Ascending aorta (tissue), 2 donors: Measurements from ENCODE around the gene CACNG5. TPM values are rescaled to one million over a fixed set of nuclear protein-coding genes. Genes with fewer than 3 reads are reported as not detected.

Experiments
- DNase-seq, 2 donors: peaks; one replicate each; pipeline ENCODE4 v3.0.0-alpha.2; 2019; ENCODE audit warnings: low spot score in 2 of 2
- H3K27ac ChIP-seq, 2 donors: fragments of 200-600 bp; sonication (generic); one replicate each; pipeline ENCODE4 v1.5.1; 2016 to 2017; ENCODE audit warnings: mild to moderate bottlenecking in 1 of 2
- H3K27me3 ChIP-seq: fragments of 200-600 bp; sonication (generic); one replicate; pipeline ENCODE4 v1.5.1; 2017
- H3K36me3 ChIP-seq, 2 donors: fragments of 200-600 bp; sonication (generic); one replicate each; pipeline ENCODE4 v1.5.1; 2016
- H3K4me1 ChIP-seq, 2 donors: fragments of 200-600 bp; sonication (generic); one replicate each; pipeline ENCODE4 v1.5.1; 2016 to 2017; ENCODE audit warnings: mild to moderate bottlenecking in 1 of 2
- H3K4me3 ChIP-seq, 2 donors: fragments of 200-600 bp; sonication (generic); one replicate each; pipeline ENCODE4 v1.5.1; 2016 to 2017; ENCODE audit warnings: mild to moderate bottlenecking in 1 of 2
- H3K9me3 ChIP-seq, 2 donors: fragments of 200-600 bp; sonication (generic); one replicate each; pipeline ENCODE4 v1.5.1; 2016
- intact Hi-C: fragments of 100-400 bp; cut with DNase I; formaldehyde crosslinking; loops from one replicate; pipeline ENCODE4 v1.15.1; 2023
- total RNA-seq: library from RNA; depleted of rRNA; stranded (reverse); fragments of >200 nt; gene quantifications from one replicate; pipeline ENCODE4 v1.1.0, GENCODE V29; 2016
- TF ChIP-seq, protein P1 (sequence below), 3 experiments: fragments of 200-600 bp in 2 of 3; fragments of 450-650 bp in 1 of 3; sonication (generic) in 2 of 3; IDR thresholded peaks; one replicate each; pipeline ENCODE4 v1.5.1; 2016 to 2019; ENCODE audit warnings: antibody characterized with exemption in 3 of 3, mild to moderate bottlenecking in 1 of 3, moderate library complexity in 1 of 3

CACNG5 gene
- total RNA-seq, 1 donor from 2014 or later, result not detected

GRCh38 chr17:66803474-66803951 lies 31.4 kb upstream of the CACNG5 start:
- TF ChIP-seq, protein P1, sequence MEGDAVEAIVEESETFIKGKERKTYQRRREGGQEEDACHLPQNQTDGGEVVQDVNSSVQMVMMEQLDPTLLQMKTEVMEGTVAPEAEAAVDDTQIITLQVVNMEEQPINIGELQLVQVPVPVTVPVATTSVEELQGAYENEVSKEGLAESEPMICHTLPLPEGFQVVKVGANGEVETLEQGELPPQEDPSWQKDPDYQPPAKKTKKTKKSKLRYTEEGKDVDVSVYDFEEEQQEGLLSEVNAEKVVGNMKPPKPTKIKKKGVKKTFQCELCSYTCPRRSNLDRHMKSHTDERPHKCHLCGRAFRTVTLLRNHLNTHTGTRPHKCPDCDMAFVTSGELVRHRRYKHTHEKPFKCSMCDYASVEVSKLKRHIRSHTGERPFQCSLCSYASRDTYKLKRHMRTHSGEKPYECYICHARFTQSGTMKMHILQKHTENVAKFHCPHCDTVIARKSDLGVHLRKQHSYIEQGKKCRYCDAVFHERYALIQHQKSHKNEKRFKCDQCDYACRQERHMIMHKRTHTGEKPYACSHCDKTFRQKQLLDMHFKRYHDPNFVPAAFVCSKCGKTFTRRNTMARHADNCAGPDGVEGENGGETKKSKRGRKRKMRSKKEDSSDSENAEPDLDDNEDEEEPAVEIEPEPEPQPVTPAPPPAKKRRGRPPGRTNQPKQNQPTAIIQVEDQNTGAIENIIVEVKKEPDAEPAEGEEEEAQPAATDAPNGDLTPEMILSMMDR (IDR thresholded peaks at IDR 0.05), result no peak
- no peak overlapping the region for H3K27ac ChIP-seq
- H3K9me3 ChIP-seq, result no peaks in the 10 kb centered on the region
- no peaks in the 10 kb centered on the region for H3K27me3 ChIP-seq
- H3K4me3 ChIP-seq, result no peak overlapping the region
- no peaks in the 10 kb centered on the region for H3K4me1 ChIP-seq
- intact Hi-C loops, result no loop called here
- no peaks in the 10 kb centered on the region for H3K36me3 ChIP-seq
- DNase-seq, result peak in 1 of 2 donors; percentile 51

DNA sequence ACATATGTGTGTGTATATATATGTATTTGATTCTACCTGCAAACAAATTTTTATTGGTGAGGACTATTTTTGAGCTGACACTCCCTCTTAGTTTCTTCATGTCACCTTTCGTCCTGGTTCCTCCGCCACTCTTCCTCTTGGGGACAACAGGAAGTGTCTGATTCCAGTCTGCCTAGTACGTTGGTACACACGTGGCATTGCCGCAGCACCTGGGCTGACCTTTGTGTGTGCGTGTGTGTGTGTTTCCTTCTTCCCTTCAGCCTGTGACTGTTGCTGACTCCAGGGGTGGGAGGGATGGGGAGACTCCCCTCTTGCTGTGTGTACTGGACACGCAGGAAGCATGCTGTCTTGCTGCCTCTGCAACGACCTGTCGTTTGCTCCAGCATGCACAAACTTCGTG lies 29.4 kb upstream of the CACNG5 start:
- Histone ChIP-seq H3K4me1 (no peaks in the 10 kb centered on the region), H3K9me3 (no peaks in the 10 kb centered on the region), H3K27ac (no peak overlapping the region), H3K4me3 (no peak overlapping the region), H3K27me3 (no peaks in the 10 kb centered on the region), H3K36me3 (no peaks in the 10 kb centered on the region)
- no peak for DNase-seq
- intact Hi-C loops, result no loop called here
- TF ChIP-seq, protein P1 (IDR thresholded peaks at IDR 0.05), result no peak

GRCh38 chr17:66807182-66807581 lies 27.7 kb upstream of the CACNG5 start:
- no peak overlapping the region for H3K27ac ChIP-seq
- intact Hi-C loops, result no loop called here
- no peaks in the 10 kb centered on the region for H3K9me3 ChIP-seq
- no peaks in the 10 kb centered on the region for H3K4me1 ChIP-seq
- no peaks in the 10 kb centered on the region for H3K36me3 ChIP-seq
- H3K27me3 ChIP-seq, result no peaks in the 10 kb centered on the region
- no peak for DNase-seq
- no peak overlapping the region for H3K4me3 ChIP-seq
- TF ChIP-seq, protein P1 (IDR thresholded peaks at IDR 0.05), result no peak

GRCh38 chr17:66809408-66809807 lies 25.5 kb upstream of the CACNG5 start:
- DNase-seq, result no peak
- Histone ChIP-seq H3K4me1 (no peaks in the 10 kb centered on the region), H3K27ac (no peak overlapping the region), H3K4me3 (no peak overlapping the region), H3K27me3 (no peaks in the 10 kb centered on the region), H3K9me3 (no peaks in the 10 kb centered on the region), H3K36me3 (no peaks in the 10 kb centered on the region)
- intact Hi-C loops, result no loop called here
- TF ChIP-seq, protein P1 (IDR thresholded peaks at IDR 0.05), result no peak

DNA sequence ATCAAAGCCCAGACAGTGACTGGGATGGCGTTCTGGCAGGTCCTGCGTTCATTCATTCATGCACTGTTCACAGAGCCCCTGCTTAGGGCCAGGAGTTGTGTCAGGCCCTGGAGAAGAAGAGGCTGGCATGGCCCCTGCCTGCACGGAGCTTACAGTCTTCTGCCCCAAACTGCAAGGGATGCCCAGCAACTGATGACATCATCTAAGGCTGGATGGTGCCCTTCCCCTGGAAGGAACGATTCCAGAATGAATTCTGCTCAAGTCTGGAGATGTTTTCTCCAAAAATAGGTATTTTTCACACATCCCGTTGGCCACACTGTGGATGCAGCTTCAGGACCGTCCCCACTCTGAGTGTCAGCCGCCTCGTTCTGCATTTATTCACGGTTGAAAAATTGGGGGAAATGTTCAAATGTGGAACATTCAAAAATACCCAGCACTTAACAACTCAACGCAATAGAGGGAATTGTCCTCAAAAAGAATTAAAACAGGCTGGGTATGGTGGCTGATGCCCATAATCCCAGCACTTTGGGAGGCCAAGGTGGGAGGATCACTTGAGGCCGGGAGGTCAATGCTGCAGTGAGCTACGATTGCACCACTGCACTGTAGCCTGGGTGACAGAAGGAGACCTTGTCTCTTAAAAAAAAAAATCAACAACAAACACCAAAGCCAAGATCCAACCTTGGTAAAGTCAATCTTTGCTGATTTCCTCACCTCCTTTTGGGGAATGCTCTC lies 23.8 kb upstream of the CACNG5 start:
- no peaks in the 10 kb centered on the region for H3K9me3 ChIP-seq
- no peak overlapping the region for H3K27ac ChIP-seq
- intact Hi-C loops, result no loop called here
- TF ChIP-seq, protein P1 (IDR thresholded peaks at IDR 0.05), result no peak
- no peaks in the 10 kb centered on the region for H3K4me1 ChIP-seq
- DNase-seq, result no peak
- H3K4me3 ChIP-seq, result no peak overlapping the region
- H3K36me3 ChIP-seq, result no peaks in the 10 kb centered on the region
- no peaks in the 10 kb centered on the region for H3K27me3 ChIP-seq
